A549 (cell line): ENCODE measurements around the gene SELENOM. TPM values are rescaled to one million over a fixed set of nuclear protein-coding genes. Genes with fewer than 3 reads are reported as not detected.

Source experiments
- ATAC-seq, 2 experiments: fragments of 200-7000 bp in 1 of 2; fragments of >200 bp in 1 of 2; cut with Nextera tagmentation in 1 of 2; cut with Tn5 transposase in 1 of 2; 3 replicates each; pipeline versions ENCODE4 v1.8.0 to v1.9.1; 2018 to 2020; ENCODE audit warnings: mild to moderate bottlenecking in 1 of 2, moderate library complexity in 1 of 2
- CTCF ChIA-PET: fragments of 300-600 bp; sonication (Branson Sonifier 250); formaldehyde crosslinking; extraction: SDS; loops from one replicate; lab custom pipeline; 2021; ENCODE audit warnings: antibody characterized with exemption, inconsistent platforms; lab: Yijun Ruan, JAX
- POLR2A ChIA-PET: fragments of 350-600 bp; formaldehyde crosslinking; extraction: SDS; loops from one replicate; lab custom pipeline; 2021; ENCODE audit warnings: antibody characterized with exemption, inconsistent platforms; lab: Yijun Ruan, JAX
- DNase-seq, 2 experiments: peaks; one replicate each; pipeline versions ENCODE4 v3.0.0 to v3.0.0-alpha.2; 2011 to 2016; ENCODE audit warnings: low read depth in 1 of 2, low spot score in 1 of 2
- FAIRE-seq: peaks from 2 replicates; lab custom pipeline; 2011; peaks lifted over from hg19 to GRCh38; lab: Jason Lieb, UNC
- H3K27ac ChIP-seq, 2 experiments: fragments of >200 bp; sonication (Bioruptor Twin); formaldehyde crosslinking; 3 replicates each; pipeline ENCODE4 v1.5.1; 2016 to 2017
- H3K4me1 ChIP-seq: fragments of >200 bp; sonication (Bioruptor Twin); formaldehyde crosslinking; 3 replicates; pipeline ENCODE4 v1.6.1; 2016
- H3K4me2 ChIP-seq: fragments of >200 bp; sonication (Bioruptor Twin); formaldehyde crosslinking; 3 replicates; pipeline ENCODE4 v1.6.1; 2016
- H3K4me3 ChIP-seq: fragments of >200 bp; sonication (Bioruptor Twin); formaldehyde crosslinking; 3 replicates; pipeline ENCODE4 v1.5.1; 2016
- H3K9me3 ChIP-seq: fragments of >200 bp; sonication (Bioruptor Twin); formaldehyde crosslinking; 3 replicates; pipeline ENCODE4 v1.6.1; 2016
- BCL3 ChIP-seq: fragments of >200 bp; sonication (Bioruptor Twin); formaldehyde crosslinking; IDR thresholded peaks from 3 replicates; pipeline ENCODE4 v1.6.1; 2016
- BHLHE40 ChIP-seq: IDR thresholded peaks from 2 replicates; pipeline ENCODE4 v1.6.1; 2012; ENCODE audit warnings: low read depth, low read length, inconsistent platforms
- CEBPB ChIP-seq, 2 experiments: fragments of >200 bp in 1 of 2; sonication (Bioruptor Twin) in 1 of 2; formaldehyde crosslinking in 1 of 2; IDR thresholded peaks; 2 replicates each; pipeline ENCODE4 v1.6.1; 2012 to 2016
- CHD4 ChIP-seq: fragments of 200-600 bp; sonication (generic); IDR thresholded peaks from 2 replicates; pipeline ENCODE4 v1.6.1; 2016; ENCODE audit warnings: antibody characterized with exemption, mild to moderate bottlenecking, borderline replicate concordance
- E2F6 ChIP-seq: IDR thresholded peaks from 2 replicates; pipeline ENCODE4 v1.6.1; 2012; ENCODE audit warnings: low read depth, borderline replicate concordance
- EHF ChIP-seq: fragments of 250-450 bp; sonication (Bioruptor Pico); IDR thresholded peaks from 2 replicates; pipeline ENCODE4 v1.5.0; 2020; ENCODE audit warnings: mild to moderate bottlenecking
- FOSB ChIP-seq: fragments of 250-450 bp; sonication (Bioruptor Pico); IDR thresholded peaks from 2 replicates; pipeline ENCODE4 v1.5.0; 2020; ENCODE audit warnings: mild to moderate bottlenecking, moderate library complexity
- FOSL2 ChIP-seq, 2 experiments: fragments of 450-650 bp in 1 of 2; fragments of >200 bp in 1 of 2; sonication (Bioruptor Twin) in 1 of 2; formaldehyde crosslinking; IDR thresholded peaks; 2 replicates each; pipeline versions ENCODE4 v1.5.0 to v1.6.1; 2016 to 2020; ENCODE audit warnings: mild to moderate bottlenecking in 1 of 2, moderate library complexity in 1 of 2
- FOXS1 ChIP-seq: fragments of 250-450 bp; sonication (Bioruptor Pico); IDR thresholded peaks from 2 replicates; pipeline ENCODE4 v1.5.0; 2020; ENCODE audit warnings: mild to moderate bottlenecking, moderate library complexity
- GATA3 ChIP-seq: IDR thresholded peaks from 2 replicates; pipeline ENCODE4 v1.6.1; 2012; ENCODE audit warnings: borderline replicate concordance
- HEYL ChIP-seq: fragments of 250-450 bp; sonication (Bioruptor Pico); IDR thresholded peaks from 2 replicates; pipeline ENCODE4 v1.8.0; 2021; ENCODE audit warnings: mild to moderate bottlenecking, moderate library complexity
- HOXA7 ChIP-seq: fragments of 250-450 bp; sonication (Bioruptor Pico); IDR thresholded peaks from 2 replicates; pipeline ENCODE4 v1.5.0; 2020; ENCODE audit warnings: mild to moderate bottlenecking, moderate library complexity
- KDM5A ChIP-seq: fragments of 200-600 bp; sonication (generic); IDR thresholded peaks from 2 replicates; pipeline ENCODE4 v1.6.1; 2016; ENCODE audit warnings: antibody characterized with exemption, mild to moderate bottlenecking
- MAFK ChIP-seq: fragments of 450-650 bp; IDR thresholded peaks from 2 replicates; pipeline ENCODE4 v1.6.1; 2014; ENCODE audit not compliant: partially characterized antibody
- MAZ ChIP-seq: fragments of 150-350 bp; IDR thresholded peaks from 2 replicates; pipeline ENCODE4 v1.6.1; 2014; ENCODE audit warnings: antibody characterized with exemption, low read depth, low read length, borderline replicate concordance
- PHF8 ChIP-seq: fragments of 200-600 bp; sonication (generic); IDR thresholded peaks from 2 replicates; pipeline ENCODE4 v1.6.1; 2016; ENCODE audit warnings: low read depth, mild to moderate bottlenecking, antibody characterized with exemption, moderate library complexity, borderline replicate concordance
- POLR2A ChIP-seq: IDR thresholded peaks from 2 replicates; pipeline ENCODE4 v1.6.1; 2012; ENCODE audit warnings: mild to moderate bottlenecking, low read length
- RNF2 ChIP-seq: fragments of 200-600 bp; sonication (generic); IDR thresholded peaks from 2 replicates; pipeline ENCODE4 v1.6.1; 2016; ENCODE audit warnings: low read depth, mild to moderate bottlenecking, antibody characterized with exemption, moderate library complexity, borderline replicate concordance
- TP53 ChIP-seq: fragments of 250-450 bp; sonication (Bioruptor Pico); IDR thresholded peaks from 2 replicates; pipeline ENCODE4 v1.5.0; 2021; ENCODE audit warnings: mild to moderate bottlenecking, moderate library complexity
- ZC3H11A ChIP-seq: fragments of 450-650 bp; IDR thresholded peaks from 2 replicates; pipeline ENCODE4 v1.6.1; 2014; ENCODE audit warnings: antibody characterized with exemption, mild to moderate bottlenecking
- ZNF302 ChIP-seq: fragments of 250-450 bp; sonication (Bioruptor Pico); IDR thresholded peaks from 2 replicates; pipeline ENCODE4 v1.9.0; 2021; ENCODE audit warnings: inconsistent platforms, mild to moderate bottlenecking, moderate library complexity
- WGBS: methylation state at CpG from one replicate; pipeline ENCODE4 v1.1.6; 2017; ENCODE audit errors: missing lambda C conversion rate; 5-methylcytosine and 5-hydroxymethylcytosine counted together
- polyA plus RNA-seq, 4 experiments: library from polyadenylated mRNA; depleted of rRNA in 3 of 4; stranded (reverse); fragments of >200 nt; fragmentation: RNase III in 1 of 4; extraction: RNeasy Plus Mini Kit Qiagen cat#74134 plus additional on column Dnase treatment in 1 of 4; gene quantifications; 2 replicates in 3 of 4; 3 replicates in 1 of 4; pipeline ENCODE4 v1.2.3, GENCODE V29; 2011 to 2017
- TF ChIP-seq, protein P1 (sequence below): fragments of 250-450 bp; sonication (Bioruptor Pico); IDR thresholded peaks from 2 replicates; pipeline ENCODE4 v1.5.0; 2020; ENCODE audit warnings: low read depth, mild to moderate bottlenecking, moderate library complexity
- TF ChIP-seq, protein P2 (sequence below): fragments of >200 bp; sonication (Bioruptor Twin); formaldehyde crosslinking; IDR thresholded peaks from 3 replicates; pipeline ENCODE4 v1.5.1; 2016

SELENOM gene
- polyA plus RNA-seq, 2 of the 4 experiments (the other 2 are of a cell fraction): 15.3 to 46.5 TPM

DNA sequence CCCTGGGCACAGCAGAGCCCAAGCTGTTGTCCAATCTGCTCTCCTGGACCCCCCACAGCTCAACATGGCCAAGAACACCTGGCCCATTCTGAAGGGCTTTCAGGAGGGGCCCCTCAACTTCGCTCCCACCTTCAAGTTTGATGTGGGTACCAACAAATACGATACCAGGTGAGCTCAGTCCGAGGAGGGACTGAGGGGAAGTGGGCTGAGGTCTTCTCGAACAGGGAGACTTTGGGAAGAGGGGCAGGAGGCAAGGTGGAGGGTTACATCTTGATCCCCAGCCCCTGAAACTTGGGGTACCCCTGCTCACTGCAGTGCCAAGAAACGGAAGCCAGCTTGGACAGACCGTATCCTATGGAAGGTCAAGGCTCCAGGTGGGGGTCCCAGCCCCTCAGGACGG lies 20.8 kb upstream of the SELENOM start:
- H3K4me2 ChIP-seq: no peak overlapping the region
- 82% methylated on average over 7 of the region's 7 CpGs for WGBS
- ATAC-seq (no peak), DNase-seq (no peak), FAIRE-seq (no peak)
- no peak overlapping the region for H3K4me3 ChIP-seq
- H3K4me1 ChIP-seq: peaks cover 5% of the 10 kb centered on the region; the same call in 1 of the 3 replicates
- ChIA-PET CTCF (interaction anchor here (0.8 to 2.0 kb wide), 3 partner anchors 12 to 20 kb away, joined by 3 to 7 read pairs (median 4); partner anchors contain the start of genes PLA2G3 and SELENOM), POLR2A (interaction anchor here (0.5 kb wide), 1 partner anchor 74 kb away, joined by 3 read pairs; no protein-coding TSS in a partner anchor)
- TF ChIP-seq, protein P1, sequence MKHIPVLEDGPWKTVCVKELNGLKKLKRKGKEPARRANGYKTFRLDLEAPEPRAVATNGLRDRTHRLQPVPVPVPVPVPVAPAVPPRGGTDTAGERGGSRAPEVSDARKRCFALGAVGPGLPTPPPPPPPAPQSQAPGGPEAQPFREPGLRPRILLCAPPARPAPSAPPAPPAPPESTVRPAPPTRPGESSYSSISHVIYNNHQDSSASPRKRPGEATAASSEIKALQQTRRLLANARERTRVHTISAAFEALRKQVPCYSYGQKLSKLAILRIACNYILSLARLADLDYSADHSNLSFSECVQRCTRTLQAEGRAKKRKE: no peak
- TF ChIP-seq KDM5A: no peak
- TF ChIP-seq MAFK: no peak
- TF ChIP-seq HEYL (CRISPR knock-in tag): no peak
- TF ChIP-seq GATA3: no peak
- no peak for TF ChIP-seq FOSB (CRISPR knock-in tag)
- TF ChIP-seq, protein P2, sequence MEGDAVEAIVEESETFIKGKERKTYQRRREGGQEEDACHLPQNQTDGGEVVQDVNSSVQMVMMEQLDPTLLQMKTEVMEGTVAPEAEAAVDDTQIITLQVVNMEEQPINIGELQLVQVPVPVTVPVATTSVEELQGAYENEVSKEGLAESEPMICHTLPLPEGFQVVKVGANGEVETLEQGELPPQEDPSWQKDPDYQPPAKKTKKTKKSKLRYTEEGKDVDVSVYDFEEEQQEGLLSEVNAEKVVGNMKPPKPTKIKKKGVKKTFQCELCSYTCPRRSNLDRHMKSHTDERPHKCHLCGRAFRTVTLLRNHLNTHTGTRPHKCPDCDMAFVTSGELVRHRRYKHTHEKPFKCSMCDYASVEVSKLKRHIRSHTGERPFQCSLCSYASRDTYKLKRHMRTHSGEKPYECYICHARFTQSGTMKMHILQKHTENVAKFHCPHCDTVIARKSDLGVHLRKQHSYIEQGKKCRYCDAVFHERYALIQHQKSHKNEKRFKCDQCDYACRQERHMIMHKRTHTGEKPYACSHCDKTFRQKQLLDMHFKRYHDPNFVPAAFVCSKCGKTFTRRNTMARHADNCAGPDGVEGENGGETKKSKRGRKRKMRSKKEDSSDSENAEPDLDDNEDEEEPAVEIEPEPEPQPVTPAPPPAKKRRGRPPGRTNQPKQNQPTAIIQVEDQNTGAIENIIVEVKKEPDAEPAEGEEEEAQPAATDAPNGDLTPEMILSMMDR: no peak
- no peak for TF ChIP-seq FOXS1
- no peak for TF ChIP-seq BHLHE40
- H3K27ac ChIP-seq: no peak overlapping the region
- H3K9me3 ChIP-seq: no peaks in the 10 kb centered on the region

GRCh38 chr22:31127181-31127772 lies 19.9 kb upstream of the SELENOM start:
- CTCF ChIA-PET: interaction anchor here (0.8 to 3.3 kb wide), 3 partner anchors 14 to 20 kb away, joined by 3 to 17 read pairs (median 7); partner anchors contain the start of gene SELENOM

GRCh38 chr22:31126869-31127175 lies 19.5 kb upstream of the SELENOM start:
- 97% methylated on average over 7 of the region's 13 CpGs for WGBS
- no peak for FAIRE-seq

More at GRCh38 chr22:31127181-31127772, 19.9 kb upstream of the SELENOM start:
- POLR2A ChIA-PET: no interaction called here
- H3K4me3 ChIP-seq: no peak overlapping the region
- H3K27ac ChIP-seq: no peak overlapping the region
- no peaks in the 10 kb centered on the region for H3K9me3 ChIP-seq
- DNase-seq (no peak), FAIRE-seq (no peak), ATAC-seq (no peak)
- TF ChIP-seq ZC3H11A (no peak), BCL3 (no peak), BHLHE40 (no peak), ZNF302 (CRISPR knock-in tag) (no peak), HOXA7 (CRISPR knock-in tag) (no peak), GATA3 (no peak), EHF (CRISPR knock-in tag) (no peak), RNF2 (no peak), CEBPB (IDR thresholded peaks at IDR 0.05) (no peak), KDM5A (no peak)
- 86% methylated on average over 15 of the region's 19 CpGs for WGBS
- peaks cover 9% of the 10 kb centered on the region for H3K4me1 ChIP-seq
- H3K4me2 ChIP-seq: no peak overlapping the region

More at GRCh38 chr22:31126869-31127175, 19.5 kb upstream of the SELENOM start:
- no peak for ATAC-seq
- no peak overlapping the region for H3K4me3 ChIP-seq
- TF ChIP-seq PHF8 (no peak), TP53 (CRISPR knock-in tag) (no peak), POLR2A (no peak), RNF2 (no peak), E2F6 (no peak), FOSL2 (IDR thresholded peaks at IDR 0.05) (no peak), FOSL2 (CRISPR knock-in tag; IDR thresholded peaks at IDR 0.05) (no peak), MAZ (no peak), HOXA7 (CRISPR knock-in tag) (no peak), CHD4 (no peak)
- TF ChIP-seq, all 56 proteins: peak for 0
- Histone ChIP-seq H3K9me3 (no peaks in the 10 kb centered on the region), H3K4me1 (peaks cover 11% of the 10 kb centered on the region), H3K4me2 (no peak overlapping the region), H3K27ac (no peak overlapping the region)
- POLR2A ChIA-PET: no interaction called here
- CTCF ChIA-PET: interaction anchor here (3.3 kb wide), 1 partner anchor 19 kb away, joined by 17 read pairs; the partner anchor contains the start of gene SELENOM
- DNase-seq: no peak
